Right renal cortex interstitium (tissue), 3 donors: Measurements from ENCODE around the gene CFAP107. TPM values are rescaled to one million over a fixed set of nuclear protein-coding genes. Genes with fewer than 3 reads are reported as not detected.
"Not testable (repeated sequence)": the region's sequence is repeated elsewhere in the genome, so short reads cannot be mapped to it uniquely, and the experiment has no call there.

Source experiments
- DNase-seq, 3 donors: peaks; one replicate each; pipeline ENCODE4 v3.0.0-alpha.2; 2013; ENCODE audit warnings: low read depth in 3 of 3, low spot score in 2 of 3
- polyA plus RNA-seq, 3 donors: library from polyadenylated mRNA; unstranded; fragments of 120-200 nt; gene quantifications; one replicate each; pipeline ENCODE4 v1.2.1, GENCODE V29; 2013; ENCODE audit not compliant: insufficient read length in 3 of 3

Gene CFAP107
- polyA plus RNA-seq, 3 donors, result 0.82 to 1.5 (median 1.3) TPM

- no peak for DNase-seq
Measured at GRCh38 chr1:12776801-12777557, 31.0 kb downstream of the CFAP107 start.

GRCh38 chr1:12778061-12778460 lies 32.1 kb downstream of the CFAP107 start:
- DNase-seq, result no peak

GRCh38 chr1:12778907-12779306 lies 32.9 kb downstream of the CFAP107 start:
- DNase-seq, result no peak

- DNase-seq, result not testable (repeated sequence)
Measured at GRCh38 chr1:12781488-12781887, 35.5 kb downstream of the CFAP107 start.

GRCh38 chr1:12783783-12784182 lies 37.8 kb downstream of the CFAP107 start:
- not testable (repeated sequence) for DNase-seq

- not testable (repeated sequence) for DNase-seq
Measured at GRCh38 chr1:12784729-12785128, 38.7 kb downstream of the CFAP107 start.

- DNase-seq, result not testable (repeated sequence)
Measured at GRCh38 chr1:12791097-12791496, 45.1 kb downstream of the CFAP107 start, which contains the start of gene PRAMEF1. Gene PRAMEF1, plus strand, starts transcription at chr1:12791397. Its CDS starts 1,831 bp downstream, at chr1:12793228.

- no peak for DNase-seq
Measured at GRCh38 chr1:12798911-12799310, 52.9 kb downstream of the CFAP107 start.

GRCh38 chr1:12799730-12800129 lies 53.7 kb downstream of the CFAP107 start:
- no peak for DNase-seq

GRCh38 chr1:12809933-12810332 lies 63.9 kb downstream of the CFAP107 start:
- no peak for DNase-seq

- DNase-seq, result no peak
Measured at GRCh38 chr1:12810691-12811408, 64.8 kb downstream of the CFAP107 start.

GRCh38 chr1:12811409-12811784 lies 65.4 kb downstream of the CFAP107 start:
- DNase-seq, result no peak

Other genes starting within 250 kb of the CFAP107 start
- gene DHRS3, start 128.0 kb upstream of the CFAP107 start, polyA plus RNA-seq, result 10 to 100 TPM; 68.3 to 85.7 (median 68.8) TPM
- 1 to 10 TPM; 1.4 to 1.7 (median 1.7) TPM for gene AADACL4, start 102.1 kb upstream of the CFAP107 start, polyA plus RNA-seq
- gene AADACL3, start 30.1 kb upstream of the CFAP107 start, polyA plus RNA-seq, result not detected
- not detected for gene PRAMEF12, start 27.5 kb downstream of the CFAP107 start, polyA plus RNA-seq
- not detected for gene PRAMEF1, start 45.2 kb downstream of the CFAP107 start, polyA plus RNA-seq
- not detected for gene PRAMEF11, start 85.2 kb downstream of the CFAP107 start, polyA plus RNA-seq
- under 1 TPM in 2 of 3 donors, not detected in 1; 0.17 to 0.23 TPM for gene HNRNPCL1, start 102.5 kb downstream of the CFAP107 start, polyA plus RNA-seq
- gene PRAMEF2, start 110.9 kb downstream of the CFAP107 start, polyA plus RNA-seq, result not detected
- not detected for gene PRAMEF4, start 140.0 kb downstream of the CFAP107 start, polyA plus RNA-seq
- not detected for gene PRAMEF10, start 152.1 kb downstream of the CFAP107 start, polyA plus RNA-seq
- not detected for gene PRAMEF7, start 170.4 kb downstream of the CFAP107 start, polyA plus RNA-seq
- not detected for gene PRAMEF6, start 201.4 kb downstream of the CFAP107 start, polyA plus RNA-seq